SJSA1 (cell line): ENCODE data around the gene ZNF652. TPM values are rescaled to one million over a fixed set of nuclear protein-coding genes. Genes with fewer than 3 reads are reported as not detected.
"Not testable (repeated sequence)": the region's sequence is repeated elsewhere in the genome, so short reads cannot be mapped to it uniquely, and the experiment has no call there.

Source experiments
- DNase-seq, 2 experiments: peaks; one replicate each; pipeline ENCODE4 v3.0.0-alpha.2; 2015 to 2020; ENCODE audit warnings: low spot score in 2 of 2, low read depth in 1 of 2
- H3K27ac ChIP-seq: fragments of 250-450 bp; sonication (Bioruptor Pico); 2 replicates; pipeline ENCODE4 v1.5.1; 2020; ENCODE audit warnings: mild to moderate bottlenecking, moderate library complexity
- H3K27me3 ChIP-seq: fragments of 250-450 bp; sonication (Bioruptor Pico); replicated peaks from 2 replicates; pipeline ENCODE4 v1.5.1; 2020; ENCODE audit warnings: mild to moderate bottlenecking, moderate library complexity
- H3K36me3 ChIP-seq: fragments of 250-450 bp; sonication (Bioruptor Pico); 2 replicates; pipeline ENCODE4 v1.5.1; 2020; ENCODE audit warnings: mild to moderate bottlenecking
- H3K4me1 ChIP-seq: fragments of 250-450 bp; sonication (Bioruptor Pico); replicated peaks from 2 replicates; pipeline ENCODE4 v1.6.1; 2021; ENCODE audit warnings: mild to moderate bottlenecking
- H3K4me3 ChIP-seq: fragments of 250-450 bp; sonication (Bioruptor Pico); 2 replicates; pipeline ENCODE4 v1.5.1; 2020; ENCODE audit warnings: mild to moderate bottlenecking
- H3K9me3 ChIP-seq: fragments of 250-450 bp; sonication (Bioruptor Pico); replicated peaks from 2 replicates; pipeline ENCODE4 v1.5.1; 2020; ENCODE audit warnings: mild to moderate bottlenecking
- total RNA-seq: library from RNA; depleted of rRNA; stranded (reverse); fragments of >200 nt; shearing (Covaris generic); gene quantifications from 2 replicates; pipeline ENCODE4 v1.2.3, GENCODE V29; 2014

ZNF652 gene
- total RNA-seq, 1 experiment from 2014 or later: 23.8 TPM

DNA sequence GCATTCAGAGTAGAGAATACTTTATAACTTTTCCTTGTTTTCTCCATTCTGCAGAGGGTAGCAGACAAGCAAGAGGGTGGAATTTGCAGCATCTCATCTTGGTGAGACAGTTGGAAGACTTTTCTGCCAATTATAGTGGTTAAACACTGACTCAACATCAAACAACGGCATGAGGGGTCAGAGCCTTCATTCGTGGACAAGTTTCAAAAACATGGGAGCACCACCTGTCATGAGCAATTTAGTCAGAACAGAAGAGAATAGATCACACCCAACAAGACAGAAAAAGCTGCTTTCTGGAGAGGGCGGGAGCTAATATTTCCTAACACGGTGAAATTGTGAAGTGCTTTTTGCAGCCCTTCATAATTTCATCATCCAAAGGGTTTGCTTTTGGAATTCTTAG, 17.9 kb upstream of the ZNF652 start:
- H3K36me3 ChIP-seq: no peaks in the 10 kb centered on the region
- DNase-seq: no peak
- H3K9me3 ChIP-seq: no peaks in the 10 kb centered on the region
- no peak overlapping the region for H3K4me3 ChIP-seq
- H3K4me1 ChIP-seq: no peaks in the 10 kb centered on the region
- H3K27me3 ChIP-seq: no peaks in the 10 kb centered on the region
- H3K27ac ChIP-seq: no peak overlapping the region

DNA sequence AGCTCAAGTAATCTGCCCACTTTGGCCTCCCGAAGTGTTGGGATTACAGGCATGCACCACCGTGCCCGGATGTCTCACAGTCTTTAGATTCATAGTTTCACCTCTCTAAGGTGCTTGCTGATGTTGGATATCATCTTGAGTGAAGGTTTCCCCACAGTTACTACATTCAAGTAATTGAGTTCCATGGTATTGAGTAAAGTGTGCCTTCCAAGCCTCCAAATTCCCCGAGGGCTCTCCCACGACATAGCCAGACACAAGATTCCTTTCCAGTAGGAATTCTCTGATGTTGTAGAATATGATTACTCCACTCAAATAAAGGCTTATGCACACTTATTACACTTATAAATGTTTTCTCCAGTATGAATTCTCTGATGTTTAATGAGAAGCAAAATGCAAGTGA, 16.3 kb upstream of the ZNF652 start:
- Histone ChIP-seq H3K4me3 (no peak overlapping the region), H3K27me3 (no peaks in the 10 kb centered on the region), H3K27ac (no peak overlapping the region), H3K9me3 (no peaks in the 10 kb centered on the region), H3K36me3 (no peaks in the 10 kb centered on the region), H3K4me1 (no peaks in the 10 kb centered on the region)
- DNase-seq: no peak

DNA sequence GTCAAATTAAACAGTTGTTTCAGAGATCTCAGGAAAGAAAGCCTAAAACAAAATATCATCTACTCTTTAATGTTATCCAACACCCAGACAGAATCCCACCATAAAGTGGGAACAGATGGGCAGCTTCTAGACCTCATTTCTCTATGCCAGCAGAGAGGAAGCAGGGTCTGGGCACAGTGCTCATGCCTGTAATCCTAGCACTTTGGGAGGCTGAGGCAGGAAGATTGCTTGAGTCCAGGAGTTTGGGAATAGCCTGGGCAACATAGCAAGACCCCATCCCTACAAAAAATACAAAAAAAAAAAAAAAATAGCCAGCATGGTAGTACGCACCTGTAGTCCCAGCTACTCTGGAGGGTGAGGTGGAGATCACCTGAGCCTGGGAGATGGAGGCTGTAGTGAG, 13.5 kb upstream of the ZNF652 start:
- no peaks in the 10 kb centered on the region for H3K27me3 ChIP-seq
- no peak for DNase-seq

DNA sequence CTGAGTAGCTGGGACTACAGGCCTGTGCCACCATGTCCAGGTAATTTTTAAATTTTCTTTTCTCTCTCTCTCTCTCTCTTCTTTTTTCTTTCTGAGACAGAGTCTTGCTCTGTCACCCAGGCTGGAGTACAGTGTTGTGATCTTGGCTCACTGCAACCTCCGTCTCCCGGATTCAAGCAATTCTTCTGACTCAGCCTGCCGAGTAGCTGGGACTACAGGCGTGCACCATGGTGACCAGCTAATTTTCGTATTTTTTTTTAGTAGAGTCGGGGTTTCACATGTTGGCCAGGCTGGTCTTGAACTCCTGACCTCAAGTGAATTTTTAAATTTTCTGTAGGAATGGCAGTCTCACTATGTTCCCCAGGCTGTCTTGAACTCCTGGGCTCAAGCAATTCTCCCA, 11.1 kb upstream of the ZNF652 start:
- H3K9me3 ChIP-seq: no peaks in the 10 kb centered on the region
- no peak for DNase-seq
- no peaks in the 10 kb centered on the region for H3K4me1 ChIP-seq

More for the DNA sequence above, 13.5 kb upstream of the ZNF652 start:
- no peaks in the 10 kb centered on the region for H3K9me3 ChIP-seq
- H3K4me1 ChIP-seq: no peaks in the 10 kb centered on the region
- H3K36me3 ChIP-seq: no peaks in the 10 kb centered on the region
- no peak overlapping the region for H3K27ac ChIP-seq
- no peak overlapping the region for H3K4me3 ChIP-seq

DNA sequence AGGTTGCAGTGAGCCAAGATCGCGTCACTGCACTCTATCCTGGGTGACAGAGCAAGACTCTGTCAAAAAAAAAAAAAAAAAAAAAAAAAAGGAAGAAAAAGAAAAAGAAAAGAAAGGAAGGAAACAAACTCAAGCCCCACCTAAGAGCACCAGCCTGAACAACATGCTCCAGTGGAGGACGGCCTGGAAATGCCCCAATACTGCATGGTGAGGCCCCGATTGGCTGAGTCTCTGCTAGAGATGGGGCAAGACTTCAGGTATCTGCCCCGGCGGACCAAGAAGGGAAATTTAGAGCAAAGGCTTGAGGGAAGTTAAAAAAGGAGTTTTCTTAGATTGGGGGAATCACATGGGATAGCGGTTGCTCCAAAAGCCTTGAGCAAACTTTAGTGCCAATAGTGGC, 10.4 kb upstream of the ZNF652 start:
- Histone ChIP-seq H3K4me3 (no peak overlapping the region), H3K27ac (no peak overlapping the region), H3K36me3 (no peaks in the 10 kb centered on the region), H3K9me3 (no peaks in the 10 kb centered on the region), H3K4me1 (no peaks in the 10 kb centered on the region), H3K27me3 (no peaks in the 10 kb centered on the region)
- DNase-seq: no peak

More for the DNA sequence above, 11.1 kb upstream of the ZNF652 start:
- H3K4me3 ChIP-seq: no peak overlapping the region
- no peaks in the 10 kb centered on the region for H3K27me3 ChIP-seq
- H3K36me3 ChIP-seq: no peaks in the 10 kb centered on the region
- no peak overlapping the region for H3K27ac ChIP-seq

DNA sequence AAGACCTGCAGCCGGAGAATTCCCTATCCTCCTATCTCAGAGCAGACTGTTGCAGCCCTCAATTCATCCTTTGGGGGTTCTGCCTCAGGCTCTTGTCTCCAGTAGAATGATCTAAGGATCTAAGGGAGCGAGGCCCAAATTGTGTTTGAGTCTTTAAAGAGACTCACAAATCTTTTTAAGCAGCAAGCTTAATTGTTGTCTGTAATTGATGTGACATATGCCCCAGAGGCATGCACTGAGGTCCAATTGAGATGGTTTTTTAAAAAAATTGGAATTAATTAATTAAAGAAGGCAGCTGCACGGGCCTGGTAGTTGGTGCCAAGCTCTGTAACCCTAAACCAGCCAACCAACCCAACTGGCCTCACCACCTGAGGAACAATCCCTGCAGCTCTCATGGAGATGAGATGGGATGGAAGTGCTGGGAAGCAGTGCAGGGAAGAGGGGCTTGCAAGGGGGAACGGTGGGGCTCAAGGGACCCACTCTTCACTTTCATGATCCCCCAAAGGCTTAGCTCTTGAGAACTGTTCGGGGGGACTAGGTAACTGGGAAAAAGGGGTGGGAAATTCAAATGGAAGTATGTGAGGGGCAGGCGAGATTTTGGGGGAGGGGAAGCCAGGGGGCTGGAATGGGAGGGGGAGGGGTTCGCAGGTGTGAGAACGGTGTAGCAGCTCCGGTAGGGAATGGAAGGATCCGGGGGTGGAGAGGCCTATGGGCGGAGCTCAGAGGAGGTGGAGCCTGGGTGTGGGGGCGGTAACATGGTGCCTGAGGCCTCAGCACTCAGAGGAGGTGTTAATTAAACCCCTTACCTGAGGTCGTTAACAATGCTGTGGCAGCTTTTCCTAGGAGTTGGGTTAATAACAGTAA, 9.2 kb upstream of the ZNF652 start:
- Histone ChIP-seq H3K36me3 (no peaks in the 10 kb centered on the region), H3K27ac (no peak overlapping the region), H3K4me1 (no peaks in the 10 kb centered on the region), H3K9me3 (no peaks in the 10 kb centered on the region), H3K27me3 (no peaks in the 10 kb centered on the region), H3K4me3 (no peak overlapping the region)
- no peak for DNase-seq

DNA sequence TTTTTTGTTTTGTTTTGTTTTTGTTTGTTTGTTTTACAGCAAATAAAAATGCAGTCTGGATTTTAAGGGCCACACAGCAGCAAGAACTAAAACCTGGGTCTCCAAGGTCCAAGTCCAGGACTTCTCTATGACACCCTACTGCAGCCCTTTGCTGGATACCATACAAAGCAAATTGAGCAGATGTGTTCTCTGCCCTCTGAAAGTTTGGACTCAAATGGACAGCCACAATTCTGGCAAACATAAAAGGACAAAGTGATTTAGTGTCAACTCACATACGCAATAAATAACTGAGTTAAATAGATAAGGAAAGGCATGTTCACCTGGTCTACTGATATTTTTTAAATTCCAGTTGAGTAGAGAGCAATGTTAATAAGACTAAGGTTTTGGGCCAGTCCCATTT, 7.7 kb upstream of the ZNF652 start:
- Histone ChIP-seq H3K9me3 (no peaks in the 10 kb centered on the region), H3K27ac (no peak overlapping the region), H3K36me3 (no peaks in the 10 kb centered on the region), H3K4me1 (no peaks in the 10 kb centered on the region), H3K27me3 (no peaks in the 10 kb centered on the region), H3K4me3 (no peak overlapping the region)
- no peak for DNase-seq

DNA sequence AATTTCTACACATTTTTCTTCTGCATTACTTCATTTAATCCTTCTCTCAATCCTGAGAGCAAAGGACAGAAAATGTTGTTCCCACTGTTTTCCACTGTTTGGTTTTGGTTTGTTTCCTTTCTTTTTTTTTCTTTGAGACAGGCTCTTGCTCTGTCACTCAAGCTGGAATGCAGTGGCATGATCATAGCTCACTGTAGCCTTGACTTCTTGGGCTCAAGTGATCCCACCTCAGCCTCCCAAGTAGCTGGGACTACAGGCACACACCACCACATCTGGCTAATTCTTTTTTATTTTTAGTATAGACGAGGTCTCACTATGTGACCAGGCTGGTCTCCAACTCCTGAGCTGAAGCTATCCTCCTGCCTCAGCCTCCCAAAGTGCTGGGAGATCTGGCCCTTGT, 7.0 kb upstream of the ZNF652 start:
- no peak for DNase-seq
- no peaks in the 10 kb centered on the region for H3K4me1 ChIP-seq
- H3K9me3 ChIP-seq: no peaks in the 10 kb centered on the region
- H3K27ac ChIP-seq: no peak overlapping the region
- H3K36me3 ChIP-seq: no peaks in the 10 kb centered on the region
- H3K4me3 ChIP-seq: no peak overlapping the region
- no peaks in the 10 kb centered on the region for H3K27me3 ChIP-seq

DNA sequence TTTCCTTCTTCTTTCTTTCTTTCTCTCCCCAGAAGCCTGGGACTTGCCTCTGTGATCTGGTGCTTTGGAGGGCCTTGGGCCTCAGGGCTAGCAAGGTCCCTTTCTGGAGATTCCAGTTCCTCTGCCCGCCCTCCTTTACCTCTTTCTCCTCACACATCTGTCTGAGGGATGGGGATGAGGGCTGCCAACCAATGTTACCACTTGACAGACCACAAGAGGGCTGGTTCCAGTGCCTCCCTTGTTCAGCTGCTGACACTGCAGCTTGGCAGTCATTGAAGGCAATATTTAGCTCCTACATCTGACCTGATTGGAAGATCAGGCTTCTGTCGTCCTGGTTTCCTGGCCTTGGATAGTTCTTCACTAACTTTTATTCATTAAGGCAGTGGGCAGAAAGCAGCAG, 3.6 kb upstream of the ZNF652 start:
- Histone ChIP-seq H3K27me3 (no peaks in the 10 kb centered on the region), H3K9me3 (no peaks in the 10 kb centered on the region; the same call in 1 of the 2 replicates), H3K4me1 (peaks cover 5% of the 10 kb centered on the region), H3K4me3 (no peak overlapping the region), H3K27ac (no peak overlapping the region), H3K36me3 (peaks cover 6% of the 10 kb centered on the region)
- no peak for DNase-seq

DNA sequence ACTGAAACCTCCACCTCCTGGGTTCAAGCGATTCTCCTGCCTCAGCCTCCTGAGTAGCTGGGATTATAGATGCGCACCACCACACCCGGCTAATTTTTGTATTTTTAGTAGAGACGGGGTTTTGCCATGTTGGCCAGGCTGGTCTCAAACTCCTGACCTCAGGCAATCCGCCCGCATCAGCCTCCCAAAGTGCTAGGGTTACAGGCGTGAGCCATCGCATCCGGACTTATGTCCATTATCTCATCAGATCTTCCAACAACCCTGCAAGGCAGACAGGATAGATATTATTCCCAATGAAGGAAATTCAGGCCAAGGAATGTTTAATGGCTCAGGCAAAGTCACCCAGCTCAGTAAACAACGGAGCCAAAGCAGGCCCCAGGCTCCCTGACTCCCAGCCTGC, 3.1 kb upstream of the ZNF652 start:
- not testable (repeated sequence) for H3K9me3 ChIP-seq, H3K27me3 ChIP-seq, H3K27ac ChIP-seq, H3K36me3 ChIP-seq, H3K4me3 ChIP-seq, DNase-seq
- peaks cover 11% of the 10 kb centered on the region for H3K4me1 ChIP-seq

DNA sequence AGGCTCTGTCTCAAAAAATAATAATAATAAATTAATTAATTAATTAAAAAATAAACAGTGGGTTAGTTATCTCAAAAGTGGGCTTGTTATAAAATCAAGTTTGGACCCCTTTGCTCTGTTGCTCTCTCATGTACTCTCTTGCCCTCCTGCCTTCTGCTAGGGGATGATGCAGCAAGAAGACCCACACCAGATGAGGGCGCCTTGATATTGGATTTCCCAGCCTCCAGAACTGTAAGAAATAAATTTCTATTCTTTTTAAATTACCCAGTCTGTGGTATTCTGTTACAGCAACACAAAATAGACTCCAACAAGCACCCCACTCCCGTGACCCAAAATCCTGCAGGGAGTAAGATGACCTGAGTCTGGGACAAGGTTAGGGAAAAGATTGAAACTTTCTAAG, 2.1 kb upstream of the ZNF652 start:
- peaks cover 18% of the 10 kb centered on the region for H3K4me1 ChIP-seq
- DNase-seq: peak in 1 of 2 experiments; percentile 21

DNA sequence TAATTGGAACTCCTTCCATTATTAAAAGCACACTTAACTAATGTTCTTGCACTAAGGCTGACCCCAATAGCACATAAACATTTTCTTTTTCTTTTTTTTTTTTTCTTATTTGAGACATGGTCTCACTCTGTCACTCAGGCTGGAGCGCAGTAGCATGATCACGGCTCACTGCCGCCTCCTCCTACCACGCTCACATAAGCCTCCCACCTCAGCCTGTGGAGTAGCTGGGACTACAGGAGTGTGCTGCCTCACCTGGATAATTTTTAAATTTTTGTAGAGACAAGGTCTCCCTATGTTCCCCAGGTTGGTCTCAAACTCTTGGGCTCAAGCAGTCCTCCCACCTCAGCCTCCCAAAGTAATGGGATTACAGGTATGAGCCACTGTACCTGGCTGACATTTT, 1.2 kb upstream of the ZNF652 start:
- H3K4me3 ChIP-seq: no peak overlapping the region
- H3K27me3 ChIP-seq: no peaks in the 10 kb centered on the region
- H3K36me3 ChIP-seq: peaks cover 6% of the 10 kb centered on the region
- H3K9me3 ChIP-seq: no peaks in the 10 kb centered on the region; the same call in 1 of the 2 replicates
- peak in 1 of 2 experiments; percentile 15 for DNase-seq
- H3K4me1 ChIP-seq: peaks cover 18% of the 10 kb centered on the region
- H3K27ac ChIP-seq: no peak overlapping the region

More for the DNA sequence above, 2.1 kb upstream of the ZNF652 start:
- H3K9me3 ChIP-seq: no peaks in the 10 kb centered on the region; the same call in 1 of the 2 replicates
- no peak overlapping the region for H3K27ac ChIP-seq
- no peak overlapping the region for H3K4me3 ChIP-seq
- peaks cover 6% of the 10 kb centered on the region for H3K36me3 ChIP-seq
- H3K27me3 ChIP-seq: no peaks in the 10 kb centered on the region

DNA sequence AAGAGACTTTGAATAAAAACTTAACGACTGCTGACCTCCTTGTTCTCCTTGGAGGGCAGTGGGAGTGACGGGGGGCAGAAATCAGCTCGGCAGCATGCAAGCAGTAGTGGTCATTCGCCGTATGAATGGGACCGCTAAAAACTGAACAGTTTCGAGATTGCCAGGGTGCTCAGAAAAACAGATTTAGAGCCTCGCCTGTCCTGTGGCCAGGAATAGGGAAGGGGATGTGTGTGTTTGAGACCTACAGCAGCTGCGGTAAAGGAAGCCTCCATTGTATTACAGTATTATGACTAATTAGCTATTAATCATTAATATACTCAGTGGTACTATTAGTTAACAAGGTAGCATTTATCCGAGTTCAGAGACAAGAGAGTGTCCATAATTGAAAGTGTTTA, 670 bp upstream of the ZNF652 start:
- Histone ChIP-seq H3K4me1 (peaks cover 18% of the 10 kb centered on the region), H3K27me3 (no peaks in the 10 kb centered on the region), H3K27ac (no peak overlapping the region), H3K9me3 (no peaks in the 10 kb centered on the region; the same call in 1 of the 2 replicates), H3K4me3 (peak overlapping the region; percentile 98), H3K36me3 (peaks cover 6% of the 10 kb centered on the region)
- no peak for DNase-seq

DNA sequence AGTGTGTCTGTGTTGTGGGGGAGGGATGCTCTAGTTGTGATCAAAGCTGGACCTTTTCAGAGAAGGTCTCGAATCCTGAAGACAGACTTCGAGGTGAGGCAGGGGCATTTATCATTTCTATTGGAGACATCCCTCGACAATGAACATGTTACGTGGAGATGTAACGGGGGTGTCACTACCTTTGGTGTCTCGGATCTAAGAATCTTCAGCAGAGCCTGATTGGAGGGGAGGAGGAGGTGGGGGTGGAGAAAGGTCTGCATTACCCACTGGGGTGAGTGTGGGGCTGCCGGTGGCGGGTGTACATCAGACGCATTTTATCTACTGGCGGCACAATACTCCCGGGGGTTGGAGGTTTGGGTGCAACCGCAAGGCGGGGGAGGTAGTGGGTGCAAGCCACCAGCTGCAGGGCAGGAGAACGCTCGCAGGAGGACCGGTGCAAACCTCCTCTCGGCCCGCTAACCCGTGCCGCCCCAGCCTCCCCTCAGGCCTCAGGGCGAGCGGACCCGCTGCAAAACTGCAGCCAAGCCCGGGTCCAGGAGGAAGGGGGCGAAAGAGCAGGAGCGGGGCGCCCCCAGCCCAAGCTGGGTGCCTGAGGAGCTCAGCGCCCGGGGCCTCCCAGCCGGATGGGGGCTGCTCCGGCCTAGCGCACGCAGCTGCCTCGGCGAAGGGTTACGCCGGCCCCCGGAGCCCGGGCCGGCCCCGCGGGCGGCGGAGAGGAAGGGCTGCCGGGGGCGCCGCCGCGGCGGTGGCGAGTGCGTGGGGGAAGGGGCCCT, 735 bp downstream of the ZNF652 start:
- Histone ChIP-seq H3K27ac (peak overlapping the region; percentile 63), H3K4me1 (peaks cover 18% of the 10 kb centered on the region), H3K27me3 (no peaks in the 10 kb centered on the region), H3K4me3 (peak overlapping the region; percentile 98), H3K36me3 (peaks cover 6% of the 10 kb centered on the region), H3K9me3 (no peaks in the 10 kb centered on the region; the same call in 1 of the 2 replicates)
- peak; percentile 63 to 65 for DNase-seq
